HG03025 (cell line): ENCODE results near the gene BPIFA3.

Experiments used
- ATAC-seq: cut with Tn5 transposase; IDR thresholded peaks from one replicate; pipeline ENCODE4 v1.9.1; 2021; ENCODE audit warnings: mild to moderate bottlenecking, moderate library complexity; ENCODE audit not compliant: unreplicated experiment, low FRiP score

The BPIFA3 gene

DNA sequence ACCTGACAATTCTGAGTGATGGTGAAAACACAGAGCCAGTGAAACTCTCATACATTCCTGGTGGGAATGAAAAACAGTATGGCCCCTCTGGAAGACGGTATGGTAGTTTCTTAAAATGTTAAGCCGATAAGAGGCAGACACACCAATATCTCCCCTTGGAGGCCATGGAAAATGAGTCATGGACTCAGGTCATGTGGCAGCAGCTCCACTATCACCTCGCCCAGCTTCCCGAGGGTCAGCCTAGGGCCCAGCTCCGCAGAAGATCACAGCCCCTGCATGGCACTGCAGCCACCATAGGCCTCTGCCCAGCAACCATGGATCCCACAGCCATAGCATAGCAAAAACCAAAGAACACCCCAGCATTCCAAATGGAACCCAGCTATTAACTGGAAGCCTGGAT, 40.1 kb downstream of the BPIFA3 start:
- ATAC-seq = no peak

DNA sequence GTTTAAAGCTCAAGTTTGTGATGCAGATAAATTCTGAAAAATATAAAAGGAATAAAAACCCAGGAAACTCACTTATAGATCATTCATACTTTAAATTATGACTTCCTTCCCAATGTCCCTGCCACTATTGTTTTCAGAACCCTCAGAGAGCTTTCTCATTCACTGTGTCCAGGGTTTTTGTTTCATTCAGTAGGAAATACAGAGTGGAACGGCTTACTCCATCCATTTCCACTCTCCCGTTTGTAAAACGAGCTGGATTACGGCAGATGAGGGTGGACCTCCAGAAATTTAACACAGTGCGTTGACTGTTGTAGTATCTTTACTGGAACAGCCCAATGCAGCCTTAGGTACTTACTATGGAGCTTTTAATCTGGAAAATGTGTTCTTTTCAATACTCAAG, 42.2 kb downstream of the BPIFA3 start:
- ATAC-seq = no peak

DNA sequence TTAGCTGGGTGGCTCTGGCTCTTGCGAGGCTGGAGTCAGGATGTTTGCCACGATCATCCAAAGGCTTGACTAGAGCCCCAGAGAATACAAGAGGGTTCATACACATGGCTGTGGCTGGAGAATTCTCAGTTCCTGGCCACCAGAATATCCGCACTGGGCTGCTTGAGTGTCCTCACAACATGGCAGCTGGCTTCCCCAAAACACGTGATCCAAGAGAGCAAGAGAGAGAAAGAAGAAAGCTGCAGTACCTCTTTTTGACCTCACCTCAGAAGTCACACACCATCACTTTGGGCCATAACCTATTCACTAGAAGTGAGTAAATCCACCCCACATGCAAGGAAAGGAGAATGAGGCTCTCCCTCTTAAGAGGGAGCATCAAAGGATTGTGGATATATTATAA, 44.3 kb downstream of the BPIFA3 start:
- ATAC-seq = no peak

DNA sequence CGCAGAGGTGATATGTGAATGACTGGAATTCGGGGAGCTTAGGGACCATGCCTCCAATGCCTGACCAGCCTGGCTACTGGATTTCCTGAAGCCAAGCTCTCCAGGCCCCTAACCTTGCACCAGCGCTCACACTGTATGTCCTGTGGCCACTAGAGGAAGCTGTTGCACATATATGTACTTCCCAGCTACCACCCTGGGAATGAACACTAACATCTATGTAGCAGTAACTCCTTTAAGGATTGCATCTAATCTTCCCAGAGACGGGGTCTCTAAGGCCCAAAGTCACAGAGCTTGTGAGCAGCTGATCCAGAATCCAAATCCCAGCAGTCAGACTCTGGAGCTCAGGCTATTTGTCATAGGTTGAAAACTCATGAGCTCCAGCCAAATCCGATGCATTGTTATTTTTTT, 45.5 kb downstream of the BPIFA3 start:
- ATAC-seq = no peak

DNA sequence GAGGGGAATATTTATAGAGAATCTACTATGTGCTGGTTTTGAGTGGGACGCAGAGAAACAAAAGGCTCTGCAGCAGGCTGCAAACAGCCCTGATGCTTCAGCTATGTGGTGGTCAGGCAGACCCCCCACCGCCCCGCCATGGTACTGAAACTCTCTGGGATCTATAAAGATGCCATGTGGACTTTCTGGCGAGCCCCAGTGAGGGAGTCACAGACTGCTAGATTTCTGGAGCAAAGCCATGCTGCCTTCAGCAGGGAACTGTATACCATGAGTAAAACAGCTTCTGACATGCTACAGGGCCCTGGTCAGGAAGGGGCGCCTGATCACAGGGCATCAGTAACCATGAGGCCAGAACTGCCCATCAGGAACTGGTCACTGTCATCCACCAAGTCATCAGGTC, 46.6 kb downstream of the BPIFA3 start:
- ATAC-seq = no peak

DNA sequence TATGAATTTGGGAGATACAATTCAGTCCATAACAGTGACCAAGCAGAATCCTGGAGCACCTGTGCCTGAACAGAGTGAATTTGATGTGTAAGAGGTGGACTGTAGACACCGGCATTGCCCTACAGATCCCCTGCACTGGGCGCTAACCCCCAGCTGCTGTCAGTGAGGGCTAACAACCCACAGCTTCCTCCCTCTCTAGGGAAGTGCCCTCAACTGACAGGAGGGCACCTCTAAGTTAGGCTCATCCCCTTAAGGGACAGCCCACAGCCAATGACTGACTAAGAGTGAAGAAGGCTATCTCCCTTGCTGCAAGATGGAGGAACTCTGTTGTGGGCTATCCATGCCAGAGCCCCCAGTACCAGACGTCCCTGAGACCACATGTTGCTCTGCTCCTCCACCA, 50.5 kb downstream of the BPIFA3 start:
- ATAC-seq = no peak

DNA sequence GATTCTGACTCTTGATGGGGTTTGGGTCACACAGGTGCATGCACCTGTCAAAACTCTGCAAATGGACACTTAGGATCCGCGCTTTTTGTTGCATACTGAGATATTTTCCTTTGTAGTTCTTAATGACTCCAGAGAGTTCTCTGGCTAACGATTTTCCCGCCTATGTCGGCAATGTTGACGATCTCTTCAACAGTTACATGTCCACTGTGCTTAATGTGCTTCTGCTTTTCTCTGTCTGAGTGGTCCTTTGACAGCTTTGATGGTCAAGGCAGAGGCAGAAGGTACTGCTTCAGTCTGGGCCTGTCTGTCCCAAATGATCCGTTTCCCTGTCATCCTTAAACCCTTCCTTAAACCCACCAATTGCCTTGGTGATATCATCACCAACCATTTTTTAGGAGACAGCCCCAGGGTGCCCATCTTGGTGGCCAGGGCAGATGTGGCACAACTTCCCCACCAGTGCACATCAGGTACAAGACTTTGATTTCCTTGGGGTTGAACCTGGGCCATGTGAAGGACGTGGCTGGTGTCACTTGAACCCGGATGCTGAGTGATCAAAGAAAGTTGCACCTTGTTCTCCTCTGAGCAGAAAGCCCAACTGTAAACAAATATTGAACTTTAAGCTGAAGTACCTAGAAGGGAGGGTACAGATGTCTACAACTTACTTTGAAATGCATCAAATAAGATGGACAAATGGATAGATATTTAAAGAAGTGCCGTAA, 55.2 kb downstream of the BPIFA3 start:
- ATAC-seq = no peak

DNA sequence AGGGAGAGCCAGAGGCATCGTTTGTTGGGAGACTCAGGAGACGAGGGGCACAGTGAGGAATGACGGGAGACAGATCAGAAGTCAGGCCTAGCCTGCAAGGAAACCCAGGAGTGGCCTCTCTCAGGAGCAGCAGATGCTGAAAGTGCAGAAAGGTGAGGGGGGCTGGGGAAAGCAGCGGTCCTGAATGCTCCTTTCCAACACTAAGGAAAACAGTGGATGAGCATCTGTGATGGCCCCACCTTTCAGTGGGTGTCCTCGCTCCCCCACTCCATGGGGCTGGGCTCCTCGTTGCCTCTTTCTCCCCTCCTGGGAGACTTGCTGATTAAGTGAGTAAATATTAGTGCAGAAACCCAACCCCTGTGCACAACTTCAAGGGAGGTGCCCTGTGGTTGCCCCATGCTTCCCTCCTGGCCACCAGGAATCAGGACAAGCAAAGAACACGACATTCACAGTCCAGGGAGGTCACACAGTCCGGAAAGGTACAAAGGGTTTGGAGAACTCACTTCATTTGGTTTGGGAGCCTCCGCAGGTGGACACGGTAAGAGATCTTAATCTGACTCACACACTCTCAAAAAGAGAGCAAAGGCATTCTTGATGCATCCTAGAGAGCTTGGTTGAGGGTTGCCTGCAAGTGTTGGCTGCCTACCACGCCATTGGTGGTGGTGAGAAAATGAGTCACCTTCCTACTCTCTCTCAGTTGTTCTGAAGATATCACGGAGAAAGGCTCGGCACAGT, 56.1 kb downstream of the BPIFA3 start:
- no peak for ATAC-seq

DNA sequence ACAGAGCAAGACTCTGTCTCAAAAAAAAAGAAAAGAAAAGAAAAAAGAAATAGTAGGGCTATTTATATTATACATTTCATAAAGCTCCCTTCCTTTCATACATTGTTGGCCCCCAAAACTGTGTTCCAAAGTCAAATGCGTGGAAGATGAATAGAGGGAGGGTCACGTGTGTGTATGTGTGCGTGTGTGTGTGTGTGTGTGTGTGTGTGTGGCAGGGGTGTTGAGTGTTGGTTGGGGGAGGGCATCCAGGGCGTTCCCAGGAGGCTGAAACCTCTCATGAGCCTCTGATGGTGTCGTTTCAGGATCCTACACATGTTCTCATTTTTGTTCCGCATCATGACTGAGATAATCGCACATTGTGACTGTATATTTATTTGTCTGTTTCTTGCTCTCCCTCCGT, 58.1 kb downstream of the BPIFA3 start:
- ATAC-seq = no peak

DNA sequence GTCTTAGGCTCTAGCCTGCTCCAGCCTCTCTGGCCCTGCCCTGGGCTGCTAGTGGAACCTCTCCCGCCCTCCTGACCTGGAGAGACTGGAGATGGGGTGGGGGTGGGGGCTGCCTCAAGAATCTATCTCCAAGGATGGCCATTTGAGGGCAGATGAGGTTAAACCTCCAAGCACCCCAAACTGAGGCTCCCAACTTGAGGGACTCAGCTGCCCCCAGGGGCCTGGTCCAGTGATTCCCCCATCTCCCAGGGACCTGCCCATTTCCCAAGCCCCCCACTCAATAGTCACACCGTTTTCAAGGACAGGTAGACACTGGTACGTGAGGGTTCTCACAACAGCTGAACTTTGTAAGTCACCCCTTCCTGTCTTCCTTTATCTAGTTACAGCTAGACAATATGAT, 58.7 kb downstream of the BPIFA3 start:
- ATAC-seq = no peak

DNA sequence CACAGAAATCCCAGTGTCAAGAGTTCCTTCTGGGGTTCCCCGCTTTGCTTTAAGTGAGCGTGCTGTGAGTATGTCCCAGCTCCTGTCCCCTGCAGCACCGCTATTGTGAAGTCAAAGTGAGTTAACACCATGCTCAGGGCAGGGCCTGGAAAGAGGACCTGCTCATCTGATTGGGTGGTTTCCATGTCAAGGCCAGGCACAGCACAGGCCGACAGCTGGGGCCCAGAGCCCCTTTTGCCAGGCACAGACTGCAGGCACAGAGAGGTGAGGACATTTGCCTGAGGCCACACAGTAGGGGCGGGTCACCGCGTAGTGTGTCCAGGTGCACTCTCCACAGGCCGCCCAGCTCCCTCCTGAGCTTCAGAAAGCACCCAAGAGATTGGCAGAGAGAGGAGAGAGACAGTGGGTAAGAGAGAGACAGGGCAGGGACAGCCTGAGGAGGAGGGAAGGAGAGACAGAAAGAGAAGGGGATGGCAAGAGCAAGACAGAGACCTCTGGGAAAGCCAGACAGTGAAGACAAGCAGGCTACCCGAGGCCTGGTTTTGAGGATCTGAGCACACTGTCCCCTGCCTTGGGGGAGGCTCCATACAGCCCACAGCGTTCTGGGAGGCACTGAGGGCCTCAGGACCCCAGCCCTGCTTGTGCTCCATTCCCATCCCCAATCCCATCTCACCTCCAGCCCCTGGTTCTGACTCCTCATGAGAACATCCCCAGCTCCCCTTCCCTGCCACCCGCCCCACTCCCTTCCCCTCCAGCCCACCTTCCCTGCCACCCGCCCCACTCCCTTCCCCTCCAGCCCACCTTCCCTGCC, 59.4 kb downstream of the BPIFA3 start:
- no peak for ATAC-seq
